Panc1 (cell line): ENCODE results near the gene SLC5A2. TPM values are rescaled to one million over a fixed set of nuclear protein-coding genes. Genes with fewer than 3 reads are reported as not detected.

Experiments used
- ATAC-seq: fragments of 200-7000 bp; cut with Tn5 transposase; 2 replicates; pipeline ENCODE4 v1.9.1; 2020; ENCODE audit warnings: mild to moderate bottlenecking, moderate library complexity
- BruUV-seq: library from RNA; stranded (reverse); fragments of 400-500 nt; replicated peaks from 2 replicates; lab custom pipeline; 2021; lab: Mats Ljungman, UMichigan
- CTCF ChIA-PET: fragments of 300-600 bp; sonication (Branson Sonifier 250); formaldehyde crosslinking; loops from one replicate; lab custom pipeline; 2022; ENCODE audit warnings: antibody characterized with exemption; lab: Charles Lee
- POLR2A ChIA-PET: fragments of 300-600 bp; sonication (Branson Sonifier 250); formaldehyde crosslinking; loops from one replicate; lab custom pipeline; 2022; ENCODE audit warnings: antibody characterized with exemption; lab: Charles Lee
- DNase-seq: peaks from one replicate; pipeline ENCODE4 v3.0.0-alpha.2; 2010; ENCODE audit warnings: low read depth, low spot score
- H3K27ac ChIP-seq: 2 replicates; pipeline ENCODE4 v1.5.1; 2011; ENCODE audit warnings: mild to moderate bottlenecking, low read length, inconsistent platforms
- H3K27me3 ChIP-seq: fragments of 200-500 bp; sonication (Bioruptor generic); 2 replicates; pipeline ENCODE4 v1.6.0; 2014; ENCODE audit warnings: low read length, inconsistent platforms; ENCODE audit not compliant: control insufficient read depth, insufficient read depth
- H3K36me3 ChIP-seq: fragments of 200-500 bp; sonication (Bioruptor generic); 2 replicates; pipeline ENCODE4 v1.5.1; 2014; ENCODE audit warnings: inconsistent platforms, mild to moderate bottlenecking, low read length, moderate library complexity; ENCODE audit not compliant: control insufficient read depth, insufficient read depth
- H3K4me1 ChIP-seq: 2 replicates; pipeline ENCODE4 v1.5.1; 2011; ENCODE audit warnings: inconsistent platforms, mild to moderate bottlenecking, low read length, moderate library complexity; ENCODE audit not compliant: control insufficient read depth, insufficient read depth
- H3K4me3 ChIP-seq, 2 experiments: 2 replicates each; pipeline ENCODE4 v1.5.1; 2011 to 2012; ENCODE audit warnings: low read depth in 2 of 2, low read length in 2 of 2, mild to moderate bottlenecking in 2 of 2, inconsistent platforms in 1 of 2, moderate library complexity in 1 of 2
- H3K9me3 ChIP-seq: fragments of 200-500 bp; sonication (Bioruptor generic); 2 replicates; pipeline ENCODE4 v1.5.1; 2014; ENCODE audit warnings: low read depth, mild to moderate bottlenecking, inconsistent platforms, low read length, moderate library complexity; ENCODE audit not compliant: control insufficient read depth, insufficient read depth
- CTCF ChIP-seq: fragments of 450-650 bp; IDR thresholded peaks from 2 replicates; pipeline ENCODE4 v1.5.1; 2017; ENCODE audit warnings: mild to moderate bottlenecking
- POLR2AphosphoS5 ChIP-seq: IDR thresholded peaks from 2 replicates; pipeline ENCODE4 v1.6.1; 2012; ENCODE audit warnings: mild to moderate bottlenecking, low read depth, low read length, moderate library complexity
- REST ChIP-seq, 2 experiments: IDR thresholded peaks; 2 replicates each; pipeline ENCODE4 v1.6.1; 2011 to 2012; ENCODE audit warnings: low read depth in 2 of 2, control low read depth in 1 of 2, low read length in 1 of 2, mild to moderate bottlenecking in 1 of 2, moderate library complexity in 1 of 2; ENCODE audit not compliant: insufficient read depth in 1 of 2
- SIN3A ChIP-seq: IDR thresholded peaks from 2 replicates; pipeline ENCODE4 v1.6.1; 2012; ENCODE audit warnings: low read depth, mild to moderate bottlenecking, low read length, moderate library complexity, borderline replicate concordance; ENCODE audit not compliant: insufficient read depth
- TCF7L2 ChIP-seq: IDR thresholded peaks from 2 replicates; pipeline ENCODE4 v1.6.1; 2011; ENCODE audit warnings: mild to moderate bottlenecking, low read depth, low read length, inconsistent platforms
- in situ Hi-C: cut with HindIII; loops from 2 replicates; pipeline ENCODE4 v1.10.0; 2016; ENCODE audit warnings: low sequenced_read_pairs, low pct_unique_long_range_greater_than_20kb
- intact Hi-C: fragments of 100-400 bp; cut with micrococcal nuclease; formaldehyde crosslinking; loops from one replicate; pipeline ENCODE4 v1.10.0; 2022; ENCODE audit not compliant: unreplicated experiment
- total RNA-seq: library from RNA; stranded (reverse); gene quantifications from one replicate; pipeline ENCODE4 v1.2.1, GENCODE V29; 2021; ENCODE audit not compliant: unreplicated experiment

SLC5A2 gene
- total RNA-seq, 1 experiment from 2014 or later = 0.15 TPM

GRCh38 chr16:31473264-31473984 lies 9.5 kb upstream of the SLC5A2 start:
- Histone ChIP-seq H3K9me3 (no peaks in the 10 kb centered on the region), H3K27ac (no peak overlapping the region), H3K4me1 (peaks cover 8% of the 10 kb centered on the region; the same call in 1 of the 2 replicates), H3K27me3 (no peaks in the 10 kb centered on the region), H3K36me3 (peaks cover 3% of the 10 kb centered on the region; the same call in 1 of the 2 replicates), H3K4me3 (no peak overlapping the region; a peak in 1 of 4 replicates)
- ATAC-seq (no peak), DNase-seq (no peak)
- ChIA-PET CTCF (interaction anchor here (0.6 kb wide), 1 partner anchor 114 kb away, joined by 3 read pairs; no protein-coding TSS in a partner anchor), POLR2A (no interaction called here)
- BruUV-seq = no TSS peak
- no peak for TF ChIP-seq POLR2AphosphoS5
- TF ChIP-seq REST (IDR thresholded peaks at IDR 0.05; ENCODE audit: insufficient read depth in 1 of 2, low read depth in 2 of 2, low read length in 1 of 2) = no peak
- TF ChIP-seq TCF7L2 = no peak
- no peak for TF ChIP-seq CTCF
- no peak for TF ChIP-seq SIN3A
- intact Hi-C loops = loop anchor here (5.0 kb wide), 1 partner anchor 224 kb away; no protein-coding TSS in a partner anchor
- in situ Hi-C loops = no loop called here

GRCh38 chr16:31474173-31474714 lies 8.7 kb upstream of the SLC5A2 start:
- H3K4me1 ChIP-seq = peaks cover 8% of the 10 kb centered on the region; the same call in 1 of the 2 replicates
- intact Hi-C loops = loop anchor here (5.0 kb wide), 1 partner anchor 223 kb away; no protein-coding TSS in a partner anchor
- no peak overlapping the region for H3K4me3 ChIP-seq
- BruUV-seq = no TSS peak
- no peaks in the 10 kb centered on the region for H3K9me3 ChIP-seq
- no peaks in the 10 kb centered on the region for H3K27me3 ChIP-seq
- ChIA-PET CTCF (no interaction called here), POLR2A (no interaction called here)
- no peak for ATAC-seq
- DNase-seq = no peak
- peaks cover 3% of the 10 kb centered on the region; the same call in 1 of the 2 replicates for H3K36me3 ChIP-seq
- TF ChIP-seq POLR2AphosphoS5 (no peak), SIN3A (no peak)
- no peak overlapping the region for H3K27ac ChIP-seq
- in situ Hi-C loops = no loop called here
